Pancreas (tissue), 10 donors: Measurements from ENCODE around the gene ABR. TPM values are rescaled to one million over a fixed set of nuclear protein-coding genes. Genes with fewer than 3 reads are reported as not detected.
"Not testable (repeated sequence)": the region's sequence is repeated elsewhere in the genome, so short reads cannot be mapped to it uniquely, and the experiment has no call there.

ENCODE experiments used
- ATAC-seq, 4 donors: fragments of 200-7000 bp; cut with Tn5 transposase; one replicate each; pipeline versions ENCODE4 v1.8.0 to v1.9.1; 2020; ENCODE audit warnings: mild to moderate bottlenecking in 4 of 4, moderate library complexity in 4 of 4
- DNase-seq, 6 donors: peaks; one replicate each; pipeline ENCODE4 v3.0.0-alpha.2; 2020
- FAIRE-seq: peaks from 2 replicates; lab custom pipeline; 2012; peaks lifted over from hg19 to GRCh38; lab: Jason Lieb, UNC
- H3K27ac ChIP-seq, 4 donors: fragments of 200-600 bp; sonication (generic); 1 replicate in 3 of 4; 2 replicates in 1 of 4; pipeline versions ENCODE4 v1.5.0 to v1.8.0; 2020
- H3K27me3 ChIP-seq, 4 donors: fragments of 200-600 bp; one replicate each; pipeline ENCODE4 v1.8.0; 2021
- H3K36me3 ChIP-seq, 3 donors: fragments of 200-600 bp; sonication (generic) in 1 of 3; one replicate each; pipeline versions ENCODE4 v1.5.0 to v1.8.0; 2020 to 2021
- H3K4me1 ChIP-seq, 3 donors: fragments of 200-600 bp; one replicate each; pipeline ENCODE4 v1.8.0; 2021
- H3K4me3 ChIP-seq, 4 donors: fragments of 200-600 bp; sonication (generic) in 2 of 4; one replicate each; pipeline versions ENCODE4 v1.5.0 to v1.8.0; 2020 to 2021
- H3K9me3 ChIP-seq, 4 donors: fragments of 200-600 bp; one replicate each; pipeline ENCODE4 v1.8.0; 2021
- CTCF ChIP-seq, 4 donors: fragments of 200-600 bp; sonication (generic) in 3 of 4; IDR thresholded peaks; one replicate each; pipeline versions ENCODE4 v1.5.0 to v1.8.0; 2021; ENCODE audit warnings: antibody characterized with exemption in 4 of 4
- WGBS, 2 donors: extraction: QIAGEN DNeasy Blood & Tissue Kit; methylation state at CpG; one replicate each; pipeline ENCODE4 v1.1.7; 2013; 5-methylcytosine and 5-hydroxymethylcytosine counted together
- intact Hi-C, 3 donors: fragments of 100-400 bp; cut with DNase I; formaldehyde crosslinking; loops; one replicate each; pipeline versions ENCODE4 v1.11.1 to v1.14.2; 2022
- polyA plus RNA-seq, 2 donors: library from polyadenylated mRNA; stranded (reverse); fragments of 200-250 nt; gene quantifications; one replicate each; pipeline ENCODE4 v1.2.3, GENCODE V29; 2013
- total RNA-seq, 6 donors: library from RNA; stranded (reverse); fragmentation: NEBNext Ultra II Directional in 4 of 6; extraction: Animal tissue kit (Norgen Biotek cat#: 25700) in 4 of 6; gene quantifications; one replicate each; pipeline versions ENCODE4 v1.2.1 to v1.2.4, GENCODE V29; 2021 to 2023
- donor health status: healthy with polysubstance abuse.
- donor health status: DM: no; HTN: no; CAD: no; lungs with moderate emphysema.
- donor health status: DM: no; HTN: no; CAD: no.
- donor health status: control.
- donor health status: control.
- donor health status: Bipolar disorder and iron deficiency.
- donor health status: DM: yes; HTN: yes; CAD: no.
- donor health status: DM: no; HTN: no; CAD: no.
- donor health status: DM: no; HTN: no; CAD: no.
- donor health status: DM: yes; HTN: yes; CAD: no.

ABR gene
- total and polyA plus RNA-seq, 8 donors = 15.4 to 65.7 (median 28.4) TPM

DNA sequence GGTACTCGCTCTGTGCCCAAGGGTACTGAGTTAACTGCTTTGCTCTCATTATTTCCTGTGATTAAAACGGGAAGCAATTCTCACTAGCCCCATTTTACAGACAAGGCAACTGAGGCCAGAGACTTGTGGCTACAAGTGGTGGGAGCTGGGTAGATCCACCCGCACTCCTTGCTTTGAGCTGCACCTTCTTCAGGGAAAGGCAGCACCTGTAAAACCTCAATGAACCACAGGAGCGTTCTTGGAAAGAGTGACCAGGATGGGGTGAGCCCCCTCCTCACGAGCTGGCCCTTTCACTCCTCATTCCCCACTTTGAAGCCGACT is 102.8 kb downstream of the ABR start:
- peak in 1 of 6 donors; percentile 5 for DNase-seq
- no peak for FAIRE-seq
- H3K36me3 ChIP-seq = no peaks in the 10 kb centered on the region

DNA sequence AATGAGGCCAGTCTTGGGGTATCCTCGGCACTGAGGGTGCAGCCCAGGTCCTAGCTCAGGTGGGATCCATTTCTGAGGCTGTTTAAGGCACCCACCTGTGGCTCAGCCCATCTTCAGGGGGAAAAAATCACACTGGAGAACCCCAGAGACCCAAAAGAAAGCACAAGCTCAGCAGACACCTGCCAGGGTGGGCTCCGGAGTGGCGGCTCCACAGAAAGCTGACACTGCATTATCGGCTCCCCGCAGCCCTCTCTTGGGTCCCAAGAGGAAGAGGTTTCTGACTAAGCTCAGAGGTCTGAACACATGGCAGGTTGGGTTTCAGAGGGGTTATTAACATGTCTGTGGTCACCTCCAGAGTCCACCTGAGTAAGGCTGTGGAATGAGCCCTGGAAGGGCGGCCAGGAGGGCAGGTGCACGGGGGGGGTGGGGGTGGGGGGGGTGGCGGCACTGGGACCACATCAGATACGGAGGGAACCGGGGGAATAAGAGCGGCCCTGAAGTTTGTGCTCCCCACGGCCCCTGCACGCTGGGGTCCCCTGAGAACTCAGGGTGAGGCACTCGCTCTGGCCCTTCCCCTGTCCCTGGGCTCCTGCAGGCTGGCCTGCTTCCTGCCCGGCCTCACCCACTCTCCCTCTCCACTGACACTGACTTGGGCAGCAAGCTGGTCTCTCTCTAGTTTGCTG is 103.3 kb downstream of the ABR start:
- no peaks in the 10 kb centered on the region for H3K27me3 ChIP-seq
- H3K4me3 ChIP-seq = no peak overlapping the region
- H3K36me3 ChIP-seq = no peaks in the 10 kb centered on the region
- intact Hi-C loops = no loop called here
- DNase-seq (peak in 1 of 6 donors; percentile 44), FAIRE-seq (no peak), ATAC-seq (no peak)
- no peak overlapping the region for H3K27ac ChIP-seq
- WGBS, 2 donors = 76 to 83% methylated on average over 14 to 15 of the region's 15 CpGs
- no peak for TF ChIP-seq CTCF (IDR thresholded peaks at IDR 0.05)
- no peaks in the 10 kb centered on the region for H3K9me3 ChIP-seq
- no peaks in the 10 kb centered on the region for H3K4me1 ChIP-seq

More for the DNA sequence above, 102.8 kb downstream of the ABR start:
- intact Hi-C loops = no loop called here
- no peaks in the 10 kb centered on the region for H3K4me1 ChIP-seq
- 70 to 82% methylated on average over 6 of the region's 6 CpGs for WGBS, 2 donors
- no peaks in the 10 kb centered on the region for H3K27me3 ChIP-seq
- no peaks in the 10 kb centered on the region for H3K9me3 ChIP-seq
- ATAC-seq = no peak
- H3K27ac ChIP-seq = no peak overlapping the region
- TF ChIP-seq CTCF (IDR thresholded peaks at IDR 0.05) = no peak
- H3K4me3 ChIP-seq = no peak overlapping the region

- Histone ChIP-seq H3K9me3 (no peaks in the 10 kb centered on the region), H3K27ac (no peak overlapping the region), H3K4me3 (no peak overlapping the region), H3K36me3 (no peaks in the 10 kb centered on the region), H3K27me3 (no peaks in the 10 kb centered on the region), H3K4me1 (no peaks in the 10 kb centered on the region)
- DNase-seq (peak in 1 of 6 donors; percentile 42), ATAC-seq (peak in 2 of 4 donors; percentile 29 to 31), FAIRE-seq (no peak)
- 86 to 87% methylated on average over 20 of the region's 20 CpGs for WGBS, 2 donors
- intact Hi-C loops = no loop called here
- no peak for TF ChIP-seq CTCF (IDR thresholded peaks at IDR 0.05)
These were observed 104.7 kb downstream of the ABR start for GRCh38 chr17:1074886-1075605.

GRCh38 chr17:1073963-1074625 is 105.7 kb downstream of the ABR start:
- H3K27me3 ChIP-seq, H3K27ac ChIP-seq, H3K36me3 ChIP-seq, DNase-seq, H3K9me3 ChIP-seq, H3K4me3 ChIP-seq, intact Hi-C loops, ATAC-seq, FAIRE-seq, H3K4me1 ChIP-seq: not testable (repeated sequence)
- WGBS, 2 donors = 80 to 90% methylated on average over 15 of the region's 15 CpGs

GRCh38 chr17:1073241-1073962 is 106.4 kb downstream of the ABR start:
- ATAC-seq (no peak), FAIRE-seq (no peak)
- WGBS, 2 donors = 65 to 76% methylated on average over 25 of the region's 25 CpGs

More at GRCh38 chr17:1073241-1073962, 106.4 kb downstream of the ABR start:
- Histone ChIP-seq H3K36me3 (no peaks in the 10 kb centered on the region), H3K27ac (no peak overlapping the region), H3K9me3 (no peaks in the 10 kb centered on the region), H3K4me3 (no peak overlapping the region), H3K4me1 (no peaks in the 10 kb centered on the region), H3K27me3 (no peaks in the 10 kb centered on the region)
- peak in 1 of 6 donors; percentile 54 for DNase-seq
- intact Hi-C loops = no loop called here
- no peak for TF ChIP-seq CTCF (IDR thresholded peaks at IDR 0.05)
